Endothelial cell of umbilical vein (primary cell): ENCODE data around the gene AK6. TPM values are rescaled to one million over a fixed set of nuclear protein-coding genes. Genes with fewer than 3 reads are reported as not detected.
"Not testable (repeated sequence)": the region's sequence is repeated elsewhere in the genome, so short reads cannot be mapped to it uniquely, and the experiment has no call there.

Experiments used
- BruUV-seq: library from RNA; stranded (reverse); fragments of 400-500 nt; replicated peaks from 2 replicates; lab custom pipeline; 2021; lab: Mats Ljungman, UMichigan
- CTCF ChIA-PET: fragments of 300-600, 350-600 bp; sonication (Branson Sonifier 250); formaldehyde crosslinking; loops from one replicate; lab custom pipeline; 2021; ENCODE audit warnings: antibody characterized with exemption, inconsistent platforms; lab: Charles Lee
- POLR2A ChIA-PET: fragments of 300-600, 350-600 bp; sonication (Branson Sonifier 250); formaldehyde crosslinking; loops from one replicate; lab custom pipeline; 2021; ENCODE audit warnings: antibody characterized with exemption, inconsistent platforms; lab: Charles Lee
- DNase-seq: peaks from one replicate; pipeline ENCODE4 v3.0.0-alpha.2; 2011; ENCODE audit warnings: low read depth, low spot score
- FAIRE-seq: peaks from 2 replicates; lab custom pipeline; 2011; peaks lifted over from hg19 to GRCh38; lab: Jason Lieb, UNC
- H2AFZ ChIP-seq: 2 replicates; pipeline ENCODE4 v1.6.0; 2012; ENCODE audit warnings: low read depth, low read length, control low read depth, inconsistent platforms
- H3K27ac ChIP-seq: 2 replicates; pipeline ENCODE4 v1.5.1; 2011; ENCODE audit warnings: low read depth, mild to moderate bottlenecking, control low read depth, low read length, moderate library complexity; ENCODE audit not compliant: insufficient read depth
- H3K27me3 ChIP-seq, 2 experiments: 2 replicates each; pipeline versions ENCODE4 v1.6.0 to v1.6.1; 2011; ENCODE audit warnings: low read length in 2 of 2, mixed read lengths in 1 of 2; ENCODE audit not compliant: control insufficient read depth in 2 of 2, insufficient read depth in 2 of 2
- H3K36me3 ChIP-seq, 2 experiments: 2 replicates in 1 of 2; 3 replicates in 1 of 2; pipeline ENCODE4 v1.5.1; 2011; ENCODE audit warnings: low read length in 2 of 2, mild to moderate bottlenecking in 1 of 2, moderate library complexity in 1 of 2; ENCODE audit not compliant: control insufficient read depth in 2 of 2, insufficient read depth in 2 of 2; ENCODE audit errors: extremely low read depth in 1 of 2
- H3K4me1 ChIP-seq: 3 replicates; pipeline ENCODE4 v1.5.1; 2011; ENCODE audit warnings: mild to moderate bottlenecking, low read length; ENCODE audit not compliant: control insufficient read depth, insufficient read depth; ENCODE audit errors: extremely low read depth
- H3K4me2 ChIP-seq: 2 replicates; pipeline ENCODE4 v1.6.1; 2011; ENCODE audit warnings: low read length, control low read depth, mixed read lengths; ENCODE audit not compliant: insufficient read depth
- H3K4me3 ChIP-seq, 3 experiments: fragments of 200-600 bp in 1 of 3; sonication (generic), shearing (Covaris generic) in 1 of 3; replicated peaks in 1 of 3; 2 replicates each; pipeline ENCODE4 v1.5.1; 2011 to 2016; ENCODE audit warnings: control low read depth in 3 of 3, low read length in 3 of 3, mild to moderate bottlenecking in 2 of 3, inconsistent platforms in 1 of 3, low read depth in 1 of 3, moderate library complexity in 1 of 3; ENCODE audit not compliant: insufficient read depth in 1 of 3
- H3K79me2 ChIP-seq: 2 replicates; pipeline ENCODE4 v1.6.0; 2012; ENCODE audit warnings: low read length, inconsistent platforms; ENCODE audit not compliant: control insufficient read depth, insufficient read depth
- H3K9ac ChIP-seq: replicated peaks from 2 replicates; pipeline ENCODE3; 2011; ENCODE audit warnings: low read length, control low read depth; ENCODE audit not compliant: insufficient read depth; ENCODE audit errors: extremely low read depth
- H3K9me1 ChIP-seq: replicated peaks from 3 replicates; pipeline ENCODE4 v1.6.0; 2011; ENCODE audit warnings: mild to moderate bottlenecking, low read length; ENCODE audit not compliant: control insufficient read depth, insufficient read depth; ENCODE audit errors: extremely low read depth
- H3K9me3 ChIP-seq: replicated peaks from 2 replicates; pipeline ENCODE4 v1.5.1; 2012; ENCODE audit warnings: low read length, inconsistent platforms; ENCODE audit not compliant: control insufficient read depth, insufficient read depth
- H4K20me1 ChIP-seq: replicated peaks from 2 replicates; pipeline ENCODE3; 2011; ENCODE audit warnings: mild to moderate bottlenecking, low read length; ENCODE audit not compliant: control insufficient read depth, insufficient read depth; ENCODE audit errors: extremely low read depth
- dilution Hi-C: fragments of 300-500 bp; cut with MboI; formaldehyde crosslinking; loops from one replicate; pipeline ENCODE4 v1.15.0; 2019; ENCODE audit warnings: low sequenced_read_pairs; ENCODE audit not compliant: extremely low pct_ligation_motif_present
- intact Hi-C: fragments of 100-400 bp; cut with micrococcal nuclease; formaldehyde crosslinking; loops from one replicate; pipeline ENCODE4 v1.10.0; 2022
- polyA plus RNA-seq, 4 experiments: library from polyadenylated mRNA; depleted of rRNA in 3 of 4; stranded (reverse) in 3 of 4; unstranded in 1 of 4; fragments of >200 nt; gene quantifications; 2 replicates each; pipeline versions ENCODE4 v1.2.1 to v1.2.3, GENCODE V29; 2011 to 2012; ENCODE audit warnings: missing spikeins in 1 of 4
- total RNA-seq: library from RNA; stranded (reverse); gene quantifications from 2 replicates; pipeline ENCODE4 v1.2.3, GENCODE V29; 2021
- TF ChIP-seq, protein P1 (sequence below), 2 donors: IDR thresholded peaks; 1 replicate in 1 of 2; 2 replicates in 1 of 2; pipeline ENCODE4 v1.5.1; 2011; ENCODE audit warnings: low read length in 2 of 2, mild to moderate bottlenecking in 2 of 2, moderate library complexity in 2 of 2, control low read depth in 1 of 2, inconsistent platforms in 1 of 2, low read depth in 1 of 2; ENCODE audit not compliant: insufficient read depth in 1 of 2; ENCODE audit errors: extremely low read depth in 1 of 2

The AK6 gene
- total and polyA plus RNA-seq, 2 donors (not counting 3 experiments of a cell fraction or from before 2014, with no cell fraction given), result 13.2 to 30.1 TPM

DNA sequence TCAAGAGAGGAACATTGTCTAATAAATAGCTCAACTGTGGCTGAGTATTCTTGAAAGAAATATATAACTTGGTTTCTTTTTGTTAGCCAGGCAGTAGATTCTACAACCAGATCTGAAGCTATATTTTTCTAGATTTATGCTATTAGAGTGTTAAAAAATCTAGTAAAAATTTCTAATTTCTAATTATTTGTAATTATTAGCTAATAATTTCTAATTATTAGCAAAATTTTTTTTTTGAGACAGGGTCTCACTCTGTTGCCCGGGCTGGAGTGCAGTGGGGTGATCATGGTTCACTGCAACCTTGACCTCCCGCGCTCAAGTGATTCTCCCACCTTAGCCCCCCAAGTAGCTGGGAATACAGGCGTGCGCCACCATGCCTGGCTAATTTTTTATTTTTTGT, 3.1 kb upstream of the AK6 start:
- Histone ChIP-seq H3K36me3 (peaks cover 4 to 8% of the 10 kb centered on the region in 2 experiments), H2AFZ (no peak overlapping the region), H3K4me3 (no peak overlapping the region), H3K9me3 (no peaks in the 10 kb centered on the region), H3K4me1 (peaks cover 15% of the 10 kb centered on the region), H3K4me2 (no peak overlapping the region), H3K9ac (no peak overlapping the region), H3K27me3 (no peaks in the 10 kb centered on the region), H3K79me2 (peaks cover 29% of the 10 kb centered on the region), H3K27ac (no peak overlapping the region), H3K9me1 (no peaks in the 10 kb centered on the region), H4K20me1 (no peaks in the 10 kb centered on the region)
- ChIA-PET POLR2A (no interaction called here), CTCF (interaction anchor here (0.9 to 1.9 kb wide), 3 partner anchors 279 to 348 kb away, joined by 4 to 10 read pairs (median 8); partner anchors contain the start of gene SLC30A5)
- dilution Hi-C loops, result no loop called here
- intact Hi-C loops, result no loop called here
- no TSS peak for BruUV-seq
- DNase-seq, result no peak
- FAIRE-seq, result no peak
- TF ChIP-seq, protein P1, sequence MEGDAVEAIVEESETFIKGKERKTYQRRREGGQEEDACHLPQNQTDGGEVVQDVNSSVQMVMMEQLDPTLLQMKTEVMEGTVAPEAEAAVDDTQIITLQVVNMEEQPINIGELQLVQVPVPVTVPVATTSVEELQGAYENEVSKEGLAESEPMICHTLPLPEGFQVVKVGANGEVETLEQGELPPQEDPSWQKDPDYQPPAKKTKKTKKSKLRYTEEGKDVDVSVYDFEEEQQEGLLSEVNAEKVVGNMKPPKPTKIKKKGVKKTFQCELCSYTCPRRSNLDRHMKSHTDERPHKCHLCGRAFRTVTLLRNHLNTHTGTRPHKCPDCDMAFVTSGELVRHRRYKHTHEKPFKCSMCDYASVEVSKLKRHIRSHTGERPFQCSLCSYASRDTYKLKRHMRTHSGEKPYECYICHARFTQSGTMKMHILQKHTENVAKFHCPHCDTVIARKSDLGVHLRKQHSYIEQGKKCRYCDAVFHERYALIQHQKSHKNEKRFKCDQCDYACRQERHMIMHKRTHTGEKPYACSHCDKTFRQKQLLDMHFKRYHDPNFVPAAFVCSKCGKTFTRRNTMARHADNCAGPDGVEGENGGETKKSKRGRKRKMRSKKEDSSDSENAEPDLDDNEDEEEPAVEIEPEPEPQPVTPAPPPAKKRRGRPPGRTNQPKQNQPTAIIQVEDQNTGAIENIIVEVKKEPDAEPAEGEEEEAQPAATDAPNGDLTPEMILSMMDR (IDR thresholded peaks at IDR 0.05; ENCODE audit: extremely low read depth in 1 of 2, insufficient read depth in 1 of 2, low read depth in 1 of 2, low read length in 2 of 2), result no peak

DNA sequence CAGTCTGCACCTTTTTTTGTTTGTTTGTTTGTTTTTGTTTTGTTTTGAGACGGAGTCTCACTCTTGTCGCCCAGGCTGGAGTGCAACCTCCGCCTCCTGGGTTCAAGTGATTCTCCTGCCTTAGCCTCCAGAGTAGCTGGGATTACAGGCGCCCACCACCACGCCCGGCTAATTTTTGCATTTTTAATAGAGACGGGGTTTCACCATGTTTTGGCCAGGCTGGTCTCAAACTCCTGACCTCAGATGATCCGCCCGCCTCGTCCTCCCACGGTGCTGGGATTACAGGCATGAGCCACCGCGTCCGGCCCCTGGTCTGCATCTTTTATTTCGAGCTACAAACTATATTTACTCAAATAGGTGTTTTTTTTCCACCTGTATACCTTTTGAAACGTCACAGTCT, 1.0 kb upstream of the AK6 start:
- DNase-seq, result not testable (repeated sequence)

More for the DNA sequence above, 1.0 kb upstream of the AK6 start:
- H4K20me1 ChIP-seq, intact Hi-C loops, dilution Hi-C loops, H3K36me3 ChIP-seq, H3K27ac ChIP-seq, H3K9me3 ChIP-seq, BruUV-seq, FAIRE-seq, POLR2A ChIA-PET, H3K9me1 ChIP-seq, H3K27me3 ChIP-seq: not testable (repeated sequence)
- peaks cover 49% of the 10 kb centered on the region for H3K79me2 ChIP-seq
- H3K4me3 ChIP-seq, result peak overlapping the region; percentile 82 to 100 (median 98)
- peak overlapping the region; percentile 95 for H3K4me2 ChIP-seq
- H3K9ac ChIP-seq, result peak overlapping the region; percentile 97
- H2AFZ ChIP-seq, result peak overlapping the region; percentile 90
- H3K4me1 ChIP-seq, result peaks cover 15% of the 10 kb centered on the region
- CTCF ChIA-PET, result interaction anchor here (1.6 to 1.8 kb wide), 2 partner anchors 277 to 327 kb away, joined by 4 to 11 read pairs; partner anchors contain the start of gene SLC30A5
